ENCODE measurements around the gene OGDH.

OGDH gene

GRCh38 chr7:44749992-44750391 is 143.6 kb downstream of the OGDH start:
- Histone ChIP-seq H3K4me1 (ENCODE audit: control insufficient read depth, insufficient read depth, low read depth, low read length) (peaks cover 30% of the 10 kb centered on the region), H3K9ac (ENCODE audit: low read length) (peak overlapping the region; percentile 84), H3K4ac (ENCODE audit: low read depth in 1 of 2, low read length in 2 of 2) (no peak overlapping the region), H2BK5ac (ENCODE audit: low read depth, low read length, poor library complexity, severe bottlenecking) (no peak overlapping the region), H3K4me3 (ENCODE audit: insufficient read depth in 1 of 2, low read depth in 1 of 2, low read length in 2 of 2) (peak overlapping the region in 1 of 2 experiments; percentile 94), H3K27ac (ENCODE audit: low read length, poor library complexity, severe bottlenecking) (no peak overlapping the region), H3K9me3 (ENCODE audit: control insufficient read depth, low read length) (no peaks in the 10 kb centered on the region), H3K27me3 (ENCODE audit: control insufficient read depth in 1 of 2, insufficient read depth in 1 of 2, low read length in 2 of 2) (no peaks in the 10 kb centered on the region), H2BK12ac (ENCODE audit: low read length in 2 of 2) (no peak overlapping the region), H2BK120ac (ENCODE audit: low read depth, low read length) (no peak overlapping the region), H3K79me1 (replicated peaks; ENCODE audit: low read length, poor library complexity, severe bottlenecking) (peaks cover 17% of the 10 kb centered on the region), H3K14ac (ENCODE audit: low read length in 2 of 2) (no peak overlapping the region), H3K36me3 (ENCODE audit: control insufficient read depth in 1 of 2, insufficient read depth in 2 of 2, low read depth in 1 of 2, low read length in 2 of 2) (peaks cover 4 to 14% of the 10 kb centered on the region in 2 experiments), H4K8ac (ENCODE audit: low read length) (no peak overlapping the region), H2BK15ac (ENCODE audit: low read depth, poor library complexity, severe bottlenecking) (no peak overlapping the region), H3K18ac (ENCODE audit: low read depth in 1 of 2, low read length in 2 of 2) (no peak overlapping the region), H4K91ac (ENCODE audit: low read length) (no peak overlapping the region), H2AFZ (ENCODE audit: low read depth, low read length) (no peak overlapping the region), H3K4me2 (ENCODE audit: low read length, poor library complexity, severe bottlenecking) (peak overlapping the region; percentile 87), H2AK5ac (ENCODE audit: low read length, severe bottlenecking) (no peak overlapping the region), H3K23ac (ENCODE audit: low read length in 2 of 2) (no peak overlapping the region)
- 92% methylated on average over 2 of the region's 2 CpGs for WGBS
- no peak for DNase-seq

- Histone ChIP-seq H4K91ac (ENCODE audit: low read length) (no peak overlapping the region), H2BK12ac (ENCODE audit: low read length in 2 of 2) (no peak overlapping the region), H3K9ac (ENCODE audit: low read length) (no peak overlapping the region), H3K4ac (ENCODE audit: low read depth in 1 of 2, low read length in 2 of 2) (no peak overlapping the region), H3K18ac (ENCODE audit: low read depth in 1 of 2, low read length in 2 of 2) (no peak overlapping the region), H3K14ac (ENCODE audit: low read length in 2 of 2) (peak overlapping the region in 1 of 2 experiments; percentile 2), H2BK15ac (ENCODE audit: low read depth, poor library complexity, severe bottlenecking) (no peak overlapping the region), H3K27ac (ENCODE audit: low read length, poor library complexity, severe bottlenecking) (peak overlapping the region; percentile 48), H3K27me3 (ENCODE audit: control insufficient read depth in 1 of 2, insufficient read depth in 1 of 2, low read length in 2 of 2) (no peaks in the 10 kb centered on the region), H4K8ac (ENCODE audit: low read length) (no peak overlapping the region), H3K4me3 (ENCODE audit: insufficient read depth in 1 of 2, low read depth in 1 of 2, low read length in 2 of 2) (no peak overlapping the region), H3K23ac (ENCODE audit: low read length in 2 of 2) (no peak overlapping the region), H3K36me3 (ENCODE audit: control insufficient read depth in 1 of 2, insufficient read depth in 2 of 2, low read depth in 1 of 2, low read length in 2 of 2) (peaks cover 4 to 17% of the 10 kb centered on the region in 2 experiments), H2BK5ac (ENCODE audit: low read depth, low read length, poor library complexity, severe bottlenecking) (no peak overlapping the region), H3K4me2 (ENCODE audit: low read length, poor library complexity, severe bottlenecking) (no peak overlapping the region), H3K79me1 (replicated peaks; ENCODE audit: low read length, poor library complexity, severe bottlenecking) (peaks cover 20% of the 10 kb centered on the region), H3K9me3 (ENCODE audit: control insufficient read depth, low read length) (no peaks in the 10 kb centered on the region), H3K4me1 (ENCODE audit: control insufficient read depth, insufficient read depth, low read depth, low read length) (peaks cover 34% of the 10 kb centered on the region), H2AK5ac (ENCODE audit: low read length, severe bottlenecking) (no peak overlapping the region), H2BK120ac (ENCODE audit: low read depth, low read length) (no peak overlapping the region), H2AFZ (ENCODE audit: low read depth, low read length) (no peak overlapping the region)
- WGBS = 98% methylated on average over 3 of the region's 3 CpGs
- no peak for DNase-seq
These were observed 144.0 kb downstream of the OGDH start for GRCh38 chr7:44750424-44750823.

GRCh38 chr7:44750921-44751571 is 144.6 kb downstream of the OGDH start:
- peak; percentile 81 for DNase-seq
- Histone ChIP-seq H3K9me3 (ENCODE audit: control insufficient read depth, low read length) (no peaks in the 10 kb centered on the region), H3K27ac (ENCODE audit: low read length, poor library complexity, severe bottlenecking) (peak overlapping the region; percentile 48), H4K91ac (ENCODE audit: low read length) (no peak overlapping the region), H3K4ac (ENCODE audit: low read depth in 1 of 2, low read length in 2 of 2) (no peak overlapping the region), H3K4me2 (ENCODE audit: low read length, poor library complexity, severe bottlenecking) (peak overlapping the region; percentile 11), H2BK12ac (ENCODE audit: low read length in 2 of 2) (peak overlapping the region in 1 of 2 experiments; percentile 23), H3K79me1 (replicated peaks; ENCODE audit: low read length, poor library complexity, severe bottlenecking) (peaks cover 24% of the 10 kb centered on the region), H3K27me3 (ENCODE audit: control insufficient read depth in 1 of 2, insufficient read depth in 1 of 2, low read length in 2 of 2) (no peaks in the 10 kb centered on the region), H2AFZ (ENCODE audit: low read depth, low read length) (no peak overlapping the region), H2BK5ac (ENCODE audit: low read depth, low read length, poor library complexity, severe bottlenecking) (no peak overlapping the region), H3K18ac (ENCODE audit: low read depth in 1 of 2, low read length in 2 of 2) (peak overlapping the region in 1 of 2 experiments; percentile 13), H3K36me3 (ENCODE audit: control insufficient read depth in 1 of 2, insufficient read depth in 2 of 2, low read depth in 1 of 2, low read length in 2 of 2) (peaks cover 4 to 18% of the 10 kb centered on the region in 2 experiments), H3K14ac (ENCODE audit: low read length in 2 of 2) (no peak overlapping the region), H2AK5ac (ENCODE audit: low read length, severe bottlenecking) (no peak overlapping the region), H3K4me3 (ENCODE audit: insufficient read depth in 1 of 2, low read depth in 1 of 2, low read length in 2 of 2) (no peak overlapping the region), H3K9ac (ENCODE audit: low read length) (no peak overlapping the region), H2BK15ac (ENCODE audit: low read depth, poor library complexity, severe bottlenecking) (no peak overlapping the region), H3K23ac (ENCODE audit: low read length in 2 of 2) (no peak overlapping the region), H4K8ac (ENCODE audit: low read length) (peak overlapping the region; percentile 50), H3K4me1 (ENCODE audit: control insufficient read depth, insufficient read depth, low read depth, low read length) (peaks cover 39% of the 10 kb centered on the region), H2BK120ac (ENCODE audit: low read depth, low read length) (no peak overlapping the region)
- 71% methylated on average over 6 of the region's 6 CpGs for WGBS

GRCh38 chr7:44752822-44753221 is 146.4 kb downstream of the OGDH start:
- H2AK5ac ChIP-seq (ENCODE audit: low read length, severe bottlenecking) = no peak overlapping the region
- no peak overlapping the region for H2BK5ac ChIP-seq (ENCODE audit: low read depth, low read length, poor library complexity, severe bottlenecking)
- H4K91ac ChIP-seq (ENCODE audit: low read length) = no peak overlapping the region
- H3K27me3 ChIP-seq (ENCODE audit: control insufficient read depth in 1 of 2, insufficient read depth in 1 of 2, low read length in 2 of 2) = no peaks in the 10 kb centered on the region
- no peak overlapping the region for H3K4me3 ChIP-seq (ENCODE audit: insufficient read depth in 1 of 2, low read depth in 1 of 2, low read length in 2 of 2)
- no peak overlapping the region for H3K4ac ChIP-seq (ENCODE audit: low read depth in 1 of 2, low read length in 2 of 2)
- no peak overlapping the region for H3K4me2 ChIP-seq (ENCODE audit: low read length, poor library complexity, severe bottlenecking)
- H3K9ac ChIP-seq (ENCODE audit: low read length) = no peak overlapping the region
- peaks cover 15 to 36% of the 10 kb centered on the region in 2 experiments for H3K36me3 ChIP-seq (ENCODE audit: control insufficient read depth in 1 of 2, insufficient read depth in 2 of 2, low read depth in 1 of 2, low read length in 2 of 2)
- 100% methylated on average over 2 of the region's 2 CpGs for WGBS
- no peak overlapping the region for H2BK12ac ChIP-seq (ENCODE audit: low read length in 2 of 2)
- H2BK15ac ChIP-seq (ENCODE audit: low read depth, poor library complexity, severe bottlenecking) = no peak overlapping the region
- no peak overlapping the region for H4K8ac ChIP-seq (ENCODE audit: low read length)
- no peaks in the 10 kb centered on the region for H3K9me3 ChIP-seq (ENCODE audit: control insufficient read depth, low read length)
- peaks cover 38% of the 10 kb centered on the region for H3K79me1 ChIP-seq (replicated peaks; ENCODE audit: low read length, poor library complexity, severe bottlenecking)
- no peak overlapping the region for H2BK120ac ChIP-seq (ENCODE audit: low read depth, low read length)
- no peak overlapping the region for H3K27ac ChIP-seq (ENCODE audit: low read length, poor library complexity, severe bottlenecking)
- peaks cover 42% of the 10 kb centered on the region for H3K4me1 ChIP-seq (ENCODE audit: control insufficient read depth, insufficient read depth, low read depth, low read length)
- no peak overlapping the region for H3K18ac ChIP-seq (ENCODE audit: low read depth in 1 of 2, low read length in 2 of 2)
- H2AFZ ChIP-seq (ENCODE audit: low read depth, low read length) = no peak overlapping the region
- no peak overlapping the region for H3K14ac ChIP-seq (ENCODE audit: low read length in 2 of 2)
- no peak overlapping the region for H3K23ac ChIP-seq (ENCODE audit: low read length in 2 of 2)
- DNase-seq = no peak

Data from mesenchymal stem cell (in vitro differentiated cells and primary cell).